NCI-H2081 (cell line): ENCODE measurements around the gene ZNF358.
"Not testable (repeated sequence)": the region's sequence is repeated elsewhere in the genome, so short reads cannot be mapped to it uniquely, and the experiment has no call there.

ENCODE experiments used
- DNase-seq, 2 experiments: peaks; one replicate each; lab custom pipeline; 2025; lab: John Stamatoyannopoulos, UW

ZNF358 gene

GRCh38 chr19:7535998-7536695, 20.2 kb downstream of the ZNF358 start:
- no peak for DNase-seq

GRCh38 chr19:7538990-7539389, 23.1 kb downstream of the ZNF358 start:
- not testable (repeated sequence) for DNase-seq

GRCh38 chr19:7539827-7540425, 24.0 kb downstream of the ZNF358 start:
- DNase-seq = no peak

DNA sequence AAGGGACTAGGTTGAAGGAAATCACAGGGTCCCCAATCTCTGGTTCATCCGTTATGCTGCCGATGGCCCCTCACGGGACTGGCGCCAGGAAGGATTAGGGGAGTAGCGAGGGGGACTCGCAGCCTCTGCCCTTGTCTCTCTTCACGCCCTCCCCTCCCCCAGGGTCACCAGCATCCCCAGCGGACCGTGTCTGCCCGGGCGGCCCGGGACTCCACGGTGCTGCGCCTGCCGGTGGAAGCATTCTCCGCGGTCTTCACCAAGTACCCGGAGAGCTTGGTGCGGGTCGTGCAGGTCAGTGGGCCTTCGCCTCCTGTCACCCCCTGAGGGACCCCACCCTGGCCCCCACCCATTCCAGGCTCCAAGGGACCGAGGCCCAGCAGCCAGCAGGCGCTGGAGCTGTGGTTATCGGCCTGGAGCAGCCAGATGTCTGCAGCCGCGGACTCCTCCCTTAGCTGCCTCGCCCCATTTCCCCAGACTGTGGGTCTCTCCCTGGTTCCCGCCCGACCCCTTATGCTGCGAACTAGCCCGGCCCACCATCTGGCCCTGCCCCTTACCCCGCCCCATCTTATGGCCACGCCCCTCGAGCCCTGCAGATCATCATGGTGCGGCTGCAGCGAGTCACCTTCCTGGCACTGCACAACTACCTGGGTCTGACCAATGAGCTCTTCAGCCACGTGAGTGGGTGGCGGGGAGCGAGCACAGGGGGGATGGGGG, 25.0 kb downstream of the ZNF358 start:
- no peak for DNase-seq

- no peak for DNase-seq
Observed at GRCh38 chr19:7541475-7541824, 25.5 kb downstream of the ZNF358 start.

GRCh38 chr19:7541828-7542443, 26.0 kb downstream of the ZNF358 start:
- DNase-seq = no peak

DNA sequence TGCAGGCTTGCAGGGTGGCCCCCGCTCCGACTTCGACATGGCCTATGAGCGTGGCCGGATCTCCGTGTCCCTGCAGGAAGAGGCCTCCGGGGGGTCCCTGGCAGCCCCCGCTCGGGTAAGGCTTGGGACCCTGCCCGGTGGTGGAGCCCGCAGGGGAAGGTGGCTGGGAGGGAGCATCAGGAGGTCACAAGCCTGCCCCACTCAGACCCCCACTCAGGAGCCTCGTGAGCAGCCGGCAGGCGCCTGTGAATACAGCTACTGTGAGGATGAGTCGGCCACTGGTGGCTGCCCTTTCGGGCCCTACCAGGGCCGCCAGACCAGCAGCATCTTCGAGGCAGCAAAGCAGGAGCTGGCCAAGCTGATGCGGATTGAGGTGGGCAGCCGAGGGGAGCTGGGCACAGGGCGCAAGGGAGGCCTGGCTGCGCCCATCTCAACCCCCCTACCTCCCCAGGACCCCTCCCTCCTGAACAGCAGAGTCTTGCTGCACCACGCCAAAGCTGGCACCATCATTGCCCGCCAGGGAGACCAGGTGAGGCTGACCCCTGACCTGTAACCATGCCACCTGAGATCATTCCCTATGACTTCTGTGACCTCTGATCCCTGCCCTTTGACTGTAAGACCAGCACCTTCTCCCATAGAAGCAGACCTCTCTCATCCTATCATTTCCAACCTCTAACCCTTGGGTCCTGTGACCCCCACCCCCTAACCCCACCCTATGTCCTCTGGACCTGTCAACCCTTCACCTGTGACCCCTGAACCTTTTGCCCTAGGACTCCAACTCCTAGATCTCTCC, 26.8 kb downstream of the ZNF358 start:
- no peak for DNase-seq

- DNase-seq = no peak
Observed at GRCh38 chr19:7544626-7545025, 28.7 kb downstream of the ZNF358 start.

DNA sequence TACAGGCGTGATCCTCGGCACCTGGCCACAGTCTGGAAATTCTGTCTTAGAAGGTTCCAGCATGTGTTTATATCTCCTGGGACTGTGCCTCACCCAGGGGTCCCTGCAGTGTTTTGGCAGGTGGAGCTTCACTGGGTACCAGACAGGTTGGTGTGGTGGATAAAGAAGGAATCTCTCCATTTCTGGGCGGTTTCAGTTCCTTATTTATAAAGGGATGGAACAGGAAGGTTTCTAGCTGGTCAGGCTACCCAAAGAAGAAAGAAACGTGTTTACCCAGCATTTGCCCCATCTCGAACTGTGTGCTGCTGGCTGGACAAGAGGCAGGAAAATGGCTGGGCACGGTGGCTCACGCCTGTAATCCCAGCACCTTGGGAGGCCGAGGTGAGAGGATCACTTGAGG, 29.4 kb downstream of the ZNF358 start:
- no peak for DNase-seq

DNA sequence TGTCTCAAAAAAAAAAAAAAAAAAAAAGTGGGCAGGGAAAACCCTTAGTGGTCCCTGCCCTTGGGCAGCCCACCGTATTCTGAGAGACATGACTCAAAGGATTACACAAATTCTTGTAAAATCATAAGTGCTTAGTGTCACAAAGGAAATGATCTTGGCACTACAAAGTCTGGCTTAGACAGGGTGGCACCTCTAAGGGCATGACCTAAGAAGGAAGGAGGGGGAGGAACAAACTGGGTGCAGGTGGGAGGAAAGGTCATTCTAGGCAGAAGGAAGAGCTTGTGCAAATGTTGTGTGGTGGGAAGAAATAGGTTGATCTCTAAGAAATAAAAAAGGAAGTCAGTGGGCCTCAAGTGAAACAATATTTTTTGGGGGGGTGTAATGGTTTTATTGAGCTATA, 30.0 kb downstream of the ZNF358 start:
- DNase-seq = no peak

- no peak for DNase-seq
Observed at GRCh38 chr19:7547159-7547558, 31.3 kb downstream of the ZNF358 start.

GRCh38 chr19:7549429-7550148, 33.7 kb downstream of the ZNF358 start:
- DNase-seq = no peak

GRCh38 chr19:7550169-7550770, 34.4 kb downstream of the ZNF358 start:
- no peak for DNase-seq

GRCh38 chr19:7550987-7551761, 35.3 kb downstream of the ZNF358 start:
- peak; percentile 17 to 22 for DNase-seq

GRCh38 chr19:7552781-7553180, 36.9 kb downstream of the ZNF358 start:
- no peak for DNase-seq

DNA sequence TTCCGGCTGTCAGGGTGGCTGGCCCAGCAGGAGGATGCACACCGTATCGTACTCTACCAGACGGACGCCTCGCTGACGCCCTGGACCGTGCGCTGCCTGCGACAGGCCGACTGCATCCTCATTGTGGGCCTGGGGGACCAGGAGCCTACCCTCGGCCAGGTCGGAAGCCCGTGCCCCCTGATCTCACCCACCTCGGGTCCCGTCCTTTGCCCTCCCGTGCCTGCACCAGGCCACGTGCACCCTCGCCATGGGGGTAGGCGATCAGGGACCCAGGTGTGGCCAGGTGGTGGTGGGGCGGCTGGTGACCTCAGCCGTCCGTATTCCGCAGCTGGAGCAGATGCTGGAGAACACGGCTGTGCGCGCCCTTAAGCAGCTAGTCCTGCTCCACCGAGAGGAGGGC, 38.7 kb downstream of the ZNF358 start:
- DNase-seq = no peak

DNA sequence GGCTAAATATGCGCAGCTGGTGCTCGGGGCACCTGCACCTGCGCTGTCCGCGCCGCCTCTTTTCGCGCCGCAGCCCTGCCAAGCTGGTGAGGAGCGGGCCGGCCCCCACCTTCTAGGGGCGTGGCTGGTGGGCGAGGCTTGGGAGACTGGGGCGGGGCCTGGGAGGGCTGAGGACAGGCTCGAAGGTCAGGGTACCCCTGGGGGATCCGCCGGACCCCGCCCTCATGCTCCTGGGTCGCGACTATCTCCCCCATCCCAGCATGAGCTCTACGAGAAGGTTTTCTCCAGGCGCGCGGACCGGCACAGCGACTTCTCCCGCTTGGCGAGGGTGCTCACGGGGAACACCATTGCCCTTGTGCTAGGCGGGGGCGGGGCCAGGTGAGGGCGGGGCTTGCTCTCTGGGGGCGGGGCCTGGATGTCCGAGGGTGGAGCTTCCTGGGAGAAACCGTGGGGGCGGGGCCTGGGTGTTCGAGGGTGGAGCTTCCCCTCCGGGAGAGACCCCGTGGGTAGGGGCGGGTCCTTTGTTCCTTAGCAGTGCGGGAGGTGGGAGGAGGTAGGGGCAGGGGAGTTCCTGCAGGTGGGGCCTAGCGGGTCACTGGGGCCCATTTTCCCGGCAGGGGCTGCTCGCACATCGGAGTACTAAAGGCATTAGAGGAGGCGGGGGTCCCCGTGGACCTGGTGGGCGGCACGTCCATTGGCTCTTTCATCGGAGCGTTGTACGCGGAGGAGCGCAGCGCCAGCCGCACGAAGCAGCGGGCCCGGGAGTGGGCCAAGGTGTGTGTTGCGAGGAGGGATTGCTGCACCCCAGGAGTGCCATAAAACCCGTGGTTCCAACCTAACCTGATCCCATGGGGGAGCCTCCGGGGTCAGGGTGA, 39.3 kb downstream of the ZNF358 start:
- DNase-seq = no peak

- DNase-seq = no peak
Observed at GRCh38 chr19:7556696-7557315, 40.9 kb downstream of the ZNF358 start.

DNA sequence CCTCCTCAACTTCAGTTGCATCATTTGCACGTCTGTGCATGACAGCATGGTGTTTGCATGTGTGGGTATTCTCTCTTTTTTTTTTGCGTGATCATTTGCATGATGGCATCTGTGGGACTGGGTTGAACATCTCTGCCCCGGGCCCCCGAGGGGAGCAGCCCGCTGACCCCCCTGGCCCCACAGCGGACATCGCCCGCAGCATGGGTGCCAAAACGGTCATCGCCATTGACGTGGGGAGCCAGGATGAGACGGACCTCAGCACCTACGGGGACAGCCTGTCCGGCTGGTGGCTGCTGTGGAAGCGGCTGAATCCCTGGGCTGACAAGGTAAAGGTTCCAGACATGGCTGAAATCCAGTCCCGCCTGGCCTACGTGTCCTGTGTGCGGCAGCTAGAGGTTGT, 42.8 kb downstream of the ZNF358 start:
- no peak for DNase-seq
